Endothelial cell of umbilical vein (primary cell): ENCODE measurements around the gene B4GALT5. TPM values are rescaled to one million over a fixed set of nuclear protein-coding genes. Genes with fewer than 3 reads are reported as not detected.

ENCODE experiments used
- BruUV-seq: library from RNA; stranded (reverse); fragments of 400-500 nt; replicated peaks from 2 replicates; lab custom pipeline; 2021; lab: Mats Ljungman, UMichigan
- CTCF ChIA-PET: fragments of 300-600, 350-600 bp; sonication (Branson Sonifier 250); formaldehyde crosslinking; loops from one replicate; lab custom pipeline; 2021; ENCODE audit warnings: antibody characterized with exemption, inconsistent platforms; lab: Charles Lee
- POLR2A ChIA-PET: fragments of 300-600, 350-600 bp; sonication (Branson Sonifier 250); formaldehyde crosslinking; loops from one replicate; lab custom pipeline; 2021; ENCODE audit warnings: antibody characterized with exemption, inconsistent platforms; lab: Charles Lee
- DNase-seq: peaks from one replicate; pipeline ENCODE4 v3.0.0-alpha.2; 2011; ENCODE audit warnings: low read depth, low spot score
- FAIRE-seq: peaks from 2 replicates; lab custom pipeline; 2011; peaks lifted over from hg19 to GRCh38; lab: Jason Lieb, UNC
- H2AFZ ChIP-seq: 2 replicates; pipeline ENCODE4 v1.6.0; 2012; ENCODE audit warnings: low read depth, low read length, control low read depth, inconsistent platforms
- H3K27ac ChIP-seq: 2 replicates; pipeline ENCODE4 v1.5.1; 2011; ENCODE audit warnings: low read depth, mild to moderate bottlenecking, control low read depth, low read length, moderate library complexity; ENCODE audit not compliant: insufficient read depth
- H3K27me3 ChIP-seq, 2 experiments: 2 replicates each; pipeline versions ENCODE4 v1.6.0 to v1.6.1; 2011; ENCODE audit warnings: low read length in 2 of 2, mixed read lengths in 1 of 2; ENCODE audit not compliant: control insufficient read depth in 2 of 2, insufficient read depth in 2 of 2
- H3K36me3 ChIP-seq, 2 experiments: 2 replicates in 1 of 2; 3 replicates in 1 of 2; pipeline ENCODE4 v1.5.1; 2011; ENCODE audit warnings: low read length in 2 of 2, mild to moderate bottlenecking in 1 of 2, moderate library complexity in 1 of 2; ENCODE audit not compliant: control insufficient read depth in 2 of 2, insufficient read depth in 2 of 2; ENCODE audit errors: extremely low read depth in 1 of 2
- H3K4me1 ChIP-seq: 3 replicates; pipeline ENCODE4 v1.5.1; 2011; ENCODE audit warnings: mild to moderate bottlenecking, low read length; ENCODE audit not compliant: control insufficient read depth, insufficient read depth; ENCODE audit errors: extremely low read depth
- H3K4me2 ChIP-seq: 2 replicates; pipeline ENCODE4 v1.6.1; 2011; ENCODE audit warnings: low read length, control low read depth, mixed read lengths; ENCODE audit not compliant: insufficient read depth
- H3K4me3 ChIP-seq, 3 experiments: fragments of 200-600 bp in 1 of 3; sonication (generic), shearing (Covaris generic) in 1 of 3; replicated peaks in 1 of 3; 2 replicates each; pipeline ENCODE4 v1.5.1; 2011 to 2016; ENCODE audit warnings: control low read depth in 3 of 3, low read length in 3 of 3, mild to moderate bottlenecking in 2 of 3, inconsistent platforms in 1 of 3, low read depth in 1 of 3, moderate library complexity in 1 of 3; ENCODE audit not compliant: insufficient read depth in 1 of 3
- H3K79me2 ChIP-seq: 2 replicates; pipeline ENCODE4 v1.6.0; 2012; ENCODE audit warnings: low read length, inconsistent platforms; ENCODE audit not compliant: control insufficient read depth, insufficient read depth
- H3K9ac ChIP-seq: replicated peaks from 2 replicates; pipeline ENCODE3; 2011; ENCODE audit warnings: low read length, control low read depth; ENCODE audit not compliant: insufficient read depth; ENCODE audit errors: extremely low read depth
- H3K9me1 ChIP-seq: replicated peaks from 3 replicates; pipeline ENCODE4 v1.6.0; 2011; ENCODE audit warnings: mild to moderate bottlenecking, low read length; ENCODE audit not compliant: control insufficient read depth, insufficient read depth; ENCODE audit errors: extremely low read depth
- H3K9me3 ChIP-seq: replicated peaks from 2 replicates; pipeline ENCODE4 v1.5.1; 2012; ENCODE audit warnings: low read length, inconsistent platforms; ENCODE audit not compliant: control insufficient read depth, insufficient read depth
- H4K20me1 ChIP-seq: replicated peaks from 2 replicates; pipeline ENCODE3; 2011; ENCODE audit warnings: mild to moderate bottlenecking, low read length; ENCODE audit not compliant: control insufficient read depth, insufficient read depth; ENCODE audit errors: extremely low read depth
- EZH2 ChIP-seq: IDR thresholded peaks from 2 replicates; pipeline ENCODE4 v1.6.1; 2012; ENCODE audit warnings: borderline replicate concordance, low read depth, mild to moderate bottlenecking, moderate library complexity, low read length, inconsistent platforms; ENCODE audit not compliant: severe bottlenecking
- FOS ChIP-seq: IDR thresholded peaks from 2 replicates; pipeline ENCODE4 v1.6.1; 2011; ENCODE audit warnings: mild to moderate bottlenecking, low read length, moderate library complexity, borderline replicate concordance; ENCODE audit not compliant: insufficient read depth
- GATA2 ChIP-seq: IDR thresholded peaks from 2 replicates; pipeline ENCODE4 v1.7.0; 2011; ENCODE audit warnings: low read depth, mild to moderate bottlenecking, moderate library complexity, mixed read lengths, low read length; ENCODE audit not compliant: insufficient read length, insufficient read depth
- JUN ChIP-seq: IDR thresholded peaks from 2 replicates; pipeline ENCODE4 v1.6.1; 2011; ENCODE audit warnings: borderline replicate concordance, low read depth; ENCODE audit not compliant: insufficient read length, insufficient read depth
- MYC ChIP-seq: IDR thresholded peaks from one replicate; pipeline ENCODE4 v1.6.1; 2011; ENCODE audit warnings: mild to moderate bottlenecking, low read depth, low read length
- POLR2A ChIP-seq: IDR thresholded peaks from 2 replicates; pipeline ENCODE4 v1.6.1; 2012; ENCODE audit warnings: low read depth, mild to moderate bottlenecking, control low read depth, low read length
- POLR2AphosphoS5 ChIP-seq: IDR thresholded peaks from 2 replicates; pipeline ENCODE4 v1.6.1; 2012; ENCODE audit warnings: low read depth, mild to moderate bottlenecking, control low read depth, low read length, moderate library complexity; ENCODE audit not compliant: insufficient read depth
- dilution Hi-C: fragments of 300-500 bp; cut with MboI; formaldehyde crosslinking; loops from one replicate; pipeline ENCODE4 v1.15.0; 2019; ENCODE audit warnings: low sequenced_read_pairs; ENCODE audit not compliant: extremely low pct_ligation_motif_present
- intact Hi-C: fragments of 100-400 bp; cut with micrococcal nuclease; formaldehyde crosslinking; loops from one replicate; pipeline ENCODE4 v1.10.0; 2022
- polyA plus RNA-seq, 4 experiments: library from polyadenylated mRNA; depleted of rRNA in 3 of 4; stranded (reverse) in 3 of 4; unstranded in 1 of 4; fragments of >200 nt; gene quantifications; 2 replicates each; pipeline versions ENCODE4 v1.2.1 to v1.2.3, GENCODE V29; 2011 to 2012; ENCODE audit warnings: missing spikeins in 1 of 4
- total RNA-seq: library from RNA; stranded (reverse); gene quantifications from 2 replicates; pipeline ENCODE4 v1.2.3, GENCODE V29; 2021
- TF ChIP-seq, protein P1 (sequence below), 2 donors: IDR thresholded peaks; 1 replicate in 1 of 2; 2 replicates in 1 of 2; pipeline ENCODE4 v1.5.1; 2011; ENCODE audit warnings: low read length in 2 of 2, mild to moderate bottlenecking in 2 of 2, moderate library complexity in 2 of 2, control low read depth in 1 of 2, inconsistent platforms in 1 of 2, low read depth in 1 of 2; ENCODE audit not compliant: insufficient read depth in 1 of 2; ENCODE audit errors: extremely low read depth in 1 of 2
- TF ChIP-seq, protein P2 (sequence below): IDR thresholded peaks from 2 replicates; pipeline ENCODE4 v1.6.1; 2011; ENCODE audit not compliant: insufficient read depth, insufficient read length

The B4GALT5 gene
- total and polyA plus RNA-seq, 2 donors (not counting 3 experiments of a cell fraction or from before 2014, with no cell fraction given), result 54.4 to 70.1 TPM

DNA sequence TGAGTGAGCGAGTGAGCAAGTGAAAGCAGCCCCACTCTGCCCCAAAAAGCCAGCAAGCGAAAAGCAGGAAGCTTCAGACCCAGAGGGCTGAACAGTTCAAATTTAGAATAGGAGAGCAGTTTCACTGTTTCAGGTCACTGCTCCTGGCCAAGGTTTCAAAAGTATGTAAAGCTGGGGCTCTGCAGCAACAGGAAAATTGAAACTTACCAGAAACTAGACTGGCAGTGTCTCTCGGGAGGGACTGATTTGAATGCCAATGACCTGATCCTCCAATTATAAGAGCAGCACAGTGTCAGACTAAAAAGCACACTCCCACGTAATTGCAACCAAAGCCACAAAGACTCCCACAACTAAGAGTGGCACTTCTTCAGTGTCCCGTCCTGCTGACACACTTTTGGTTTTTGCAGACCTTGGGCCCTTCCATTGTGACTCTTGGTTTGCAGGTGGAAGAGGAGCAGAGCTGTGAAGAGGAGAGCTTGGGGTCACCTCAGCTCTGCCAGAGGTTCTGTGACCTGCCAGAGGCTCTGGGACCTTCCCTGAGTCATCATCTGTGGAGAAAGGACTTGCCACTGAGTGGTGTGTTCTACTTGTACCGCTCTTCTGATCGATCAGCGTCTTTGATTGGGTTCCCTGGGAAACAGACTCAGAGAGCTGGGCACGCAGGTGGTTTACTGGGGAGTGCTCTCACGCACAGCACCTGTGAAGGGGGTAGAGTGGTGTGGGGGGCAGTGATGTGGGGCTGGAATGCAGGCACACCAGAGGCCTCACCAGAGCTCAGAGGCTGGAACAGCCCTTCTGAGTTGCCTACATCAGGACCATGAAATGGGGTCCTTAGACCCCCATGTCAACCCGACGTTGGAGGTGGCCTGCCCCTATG is 93.1 kb downstream of the B4GALT5 start:
- no peak overlapping the region for H3K9ac ChIP-seq
- no peak overlapping the region for H3K4me3 ChIP-seq
- H3K79me2 ChIP-seq, result no peaks in the 10 kb centered on the region
- no peak overlapping the region for H3K27ac ChIP-seq
- H3K9me1 ChIP-seq, result no peaks in the 10 kb centered on the region
- H3K4me1 ChIP-seq, result no peaks in the 10 kb centered on the region
- TF ChIP-seq POLR2A (no peak), JUN (no peak)
- intact Hi-C loops (no loop called here), dilution Hi-C loops (no loop called here)
- no peak for FAIRE-seq
- no TSS peak for BruUV-seq
- ChIA-PET CTCF (interaction anchor here (1.1 to 1.2 kb wide), 2 partner anchors 21 to 226 kb away, joined by 3 to 6 read pairs; no protein-coding TSS in a partner anchor), POLR2A (no interaction called here)
- no peak overlapping the region for H3K4me2 ChIP-seq
- DNase-seq, result no peak
- no peaks in the 10 kb centered on the region for H3K27me3 ChIP-seq
- H4K20me1 ChIP-seq, result no peaks in the 10 kb centered on the region
- H3K36me3 ChIP-seq, result no peaks in the 10 kb centered on the region
- no peak overlapping the region for H2AFZ ChIP-seq
- H3K9me3 ChIP-seq, result no peaks in the 10 kb centered on the region

DNA sequence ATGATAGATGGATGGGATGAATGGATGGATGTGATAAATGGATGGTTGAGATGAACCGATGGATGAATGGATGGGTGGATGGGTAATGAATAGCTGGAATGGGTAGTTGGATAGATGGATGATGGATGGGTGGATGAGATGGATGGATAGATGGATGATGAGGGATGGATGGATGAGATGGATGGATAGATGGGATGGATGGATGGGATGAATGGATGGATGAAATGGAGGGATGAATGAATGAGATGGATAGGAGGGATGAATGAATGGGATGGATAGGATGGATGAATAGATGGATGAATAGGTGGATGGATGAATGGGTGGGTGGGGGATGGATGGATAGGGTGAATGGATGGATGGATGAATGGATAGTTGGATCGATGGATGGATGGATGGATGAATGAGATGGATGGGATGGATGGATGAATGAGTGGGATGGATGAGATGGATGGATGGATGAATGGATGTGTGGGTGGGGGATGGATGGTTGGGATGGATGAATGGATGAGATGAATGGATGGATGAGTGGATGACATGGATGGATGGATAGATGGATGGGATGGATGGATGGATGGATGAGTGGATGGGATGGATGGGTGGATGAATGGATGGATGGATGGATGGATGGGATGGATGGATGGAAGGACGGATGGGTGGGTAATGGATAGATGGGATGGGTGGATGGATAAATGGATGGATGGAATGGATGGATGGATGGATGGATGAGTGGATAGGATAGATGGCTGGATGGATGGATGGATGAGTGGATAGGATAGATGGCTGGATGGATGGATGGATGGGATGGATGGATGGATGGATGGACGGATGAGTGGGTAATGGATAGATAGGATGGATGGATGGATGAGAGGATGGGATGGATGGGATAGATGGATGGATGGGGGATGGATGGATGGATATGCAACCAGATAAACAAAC is 94.3 kb downstream of the B4GALT5 start:
- no peak overlapping the region for H3K9ac ChIP-seq
- H3K27ac ChIP-seq, result no peak overlapping the region
- POLR2A ChIA-PET, result no interaction called here
- no peaks in the 10 kb centered on the region for H3K9me3 ChIP-seq
- H3K4me1 ChIP-seq, result no peaks in the 10 kb centered on the region
- intact Hi-C loops (no loop called here), dilution Hi-C loops (no loop called here)
- H3K36me3 ChIP-seq, result no peaks in the 10 kb centered on the region
- no peak overlapping the region for H3K4me3 ChIP-seq
- no TSS peak for BruUV-seq
- TF ChIP-seq MYC (no peak), POLR2A (no peak), FOS (no peak), EZH2 (no peak), POLR2AphosphoS5 (no peak), GATA2 (no peak), JUN (no peak)
- TF ChIP-seq, protein P1, sequence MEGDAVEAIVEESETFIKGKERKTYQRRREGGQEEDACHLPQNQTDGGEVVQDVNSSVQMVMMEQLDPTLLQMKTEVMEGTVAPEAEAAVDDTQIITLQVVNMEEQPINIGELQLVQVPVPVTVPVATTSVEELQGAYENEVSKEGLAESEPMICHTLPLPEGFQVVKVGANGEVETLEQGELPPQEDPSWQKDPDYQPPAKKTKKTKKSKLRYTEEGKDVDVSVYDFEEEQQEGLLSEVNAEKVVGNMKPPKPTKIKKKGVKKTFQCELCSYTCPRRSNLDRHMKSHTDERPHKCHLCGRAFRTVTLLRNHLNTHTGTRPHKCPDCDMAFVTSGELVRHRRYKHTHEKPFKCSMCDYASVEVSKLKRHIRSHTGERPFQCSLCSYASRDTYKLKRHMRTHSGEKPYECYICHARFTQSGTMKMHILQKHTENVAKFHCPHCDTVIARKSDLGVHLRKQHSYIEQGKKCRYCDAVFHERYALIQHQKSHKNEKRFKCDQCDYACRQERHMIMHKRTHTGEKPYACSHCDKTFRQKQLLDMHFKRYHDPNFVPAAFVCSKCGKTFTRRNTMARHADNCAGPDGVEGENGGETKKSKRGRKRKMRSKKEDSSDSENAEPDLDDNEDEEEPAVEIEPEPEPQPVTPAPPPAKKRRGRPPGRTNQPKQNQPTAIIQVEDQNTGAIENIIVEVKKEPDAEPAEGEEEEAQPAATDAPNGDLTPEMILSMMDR (IDR thresholded peaks at IDR 0.05; ENCODE audit: extremely low read depth in 1 of 2, insufficient read depth in 1 of 2, low read depth in 1 of 2, low read length in 2 of 2), result no peak
- TF ChIP-seq, protein P2, sequence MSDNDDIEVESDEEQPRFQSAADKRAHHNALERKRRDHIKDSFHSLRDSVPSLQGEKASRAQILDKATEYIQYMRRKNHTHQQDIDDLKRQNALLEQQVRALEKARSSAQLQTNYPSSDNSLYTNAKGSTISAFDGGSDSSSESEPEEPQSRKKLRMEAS, result no peak
- H3K79me2 ChIP-seq, result no peaks in the 10 kb centered on the region
- H3K9me1 ChIP-seq, result no peaks in the 10 kb centered on the region
- FAIRE-seq, result no peak
- no peak overlapping the region for H2AFZ ChIP-seq
- no peaks in the 10 kb centered on the region for H4K20me1 ChIP-seq
- H3K27me3 ChIP-seq, result no peaks in the 10 kb centered on the region
- no peak overlapping the region for H3K4me2 ChIP-seq
- CTCF ChIA-PET, result no interaction called here
- no peak for DNase-seq
